HG03039 (cell line): ENCODE data around the gene ACAP2.
"Not testable (repeated sequence)": the region's sequence is repeated elsewhere in the genome, so short reads cannot be mapped to it uniquely, and the experiment has no call there.

Source experiments
- ATAC-seq: cut with Tn5 transposase; IDR thresholded peaks from one replicate; pipeline ENCODE4 v1.9.1; 2021; ENCODE audit warnings: mild to moderate bottlenecking, moderate library complexity; ENCODE audit not compliant: unreplicated experiment

ACAP2 gene, protein sequence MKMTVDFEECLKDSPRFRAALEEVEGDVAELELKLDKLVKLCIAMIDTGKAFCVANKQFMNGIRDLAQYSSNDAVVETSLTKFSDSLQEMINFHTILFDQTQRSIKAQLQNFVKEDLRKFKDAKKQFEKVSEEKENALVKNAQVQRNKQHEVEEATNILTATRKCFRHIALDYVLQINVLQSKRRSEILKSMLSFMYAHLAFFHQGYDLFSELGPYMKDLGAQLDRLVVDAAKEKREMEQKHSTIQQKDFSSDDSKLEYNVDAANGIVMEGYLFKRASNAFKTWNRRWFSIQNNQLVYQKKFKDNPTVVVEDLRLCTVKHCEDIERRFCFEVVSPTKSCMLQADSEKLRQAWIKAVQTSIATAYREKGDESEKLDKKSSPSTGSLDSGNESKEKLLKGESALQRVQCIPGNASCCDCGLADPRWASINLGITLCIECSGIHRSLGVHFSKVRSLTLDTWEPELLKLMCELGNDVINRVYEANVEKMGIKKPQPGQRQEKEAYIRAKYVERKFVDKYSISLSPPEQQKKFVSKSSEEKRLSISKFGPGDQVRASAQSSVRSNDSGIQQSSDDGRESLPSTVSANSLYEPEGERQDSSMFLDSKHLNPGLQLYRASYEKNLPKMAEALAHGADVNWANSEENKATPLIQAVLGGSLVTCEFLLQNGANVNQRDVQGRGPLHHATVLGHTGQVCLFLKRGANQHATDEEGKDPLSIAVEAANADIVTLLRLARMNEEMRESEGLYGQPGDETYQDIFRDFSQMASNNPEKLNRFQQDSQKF

DNA sequence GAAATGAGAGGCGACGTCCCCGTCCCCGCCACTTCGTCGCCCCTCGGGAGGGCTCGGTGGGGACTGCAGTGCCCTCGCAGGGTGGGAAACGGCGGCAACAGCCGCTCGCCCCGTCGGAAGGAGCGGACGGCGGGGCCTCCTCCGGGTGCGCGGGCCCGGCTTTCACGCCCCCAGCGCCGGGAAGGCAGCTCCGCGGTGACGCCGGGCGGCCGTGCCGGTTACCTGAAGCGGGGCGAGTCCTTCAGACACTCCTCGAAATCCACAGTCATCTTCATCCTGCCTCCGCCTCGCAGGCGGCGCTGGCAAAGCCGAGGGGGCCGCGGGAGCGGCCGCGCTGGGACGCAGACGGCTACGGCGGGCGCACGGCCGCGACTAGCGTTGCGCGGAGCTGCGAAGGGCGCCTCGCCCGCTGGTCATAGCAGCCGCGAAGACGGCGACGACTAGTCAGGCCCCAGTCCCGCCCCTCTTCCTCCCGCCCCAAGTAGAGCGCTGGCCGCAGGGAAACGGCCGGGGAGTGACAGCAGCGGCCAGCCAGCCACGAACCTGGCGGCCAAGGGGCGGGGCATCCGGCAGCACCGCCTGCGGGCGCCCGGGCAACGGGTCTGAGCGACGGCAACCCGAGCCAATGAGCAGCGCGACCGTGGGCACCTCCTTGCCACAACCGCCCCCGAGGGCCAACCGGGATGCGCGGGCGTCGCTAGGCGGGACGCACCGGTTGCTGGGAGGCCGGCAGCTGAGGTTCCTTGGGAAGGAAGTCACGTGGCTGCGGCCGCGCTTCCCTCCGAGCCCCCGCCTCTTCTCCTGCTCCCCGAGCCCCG, at the start of gene ACAP2:
ACAP2 (minus strand) TSS at position 448 of the 818 bp plus-strand sequence; CDS start at position 275, 173 bp downstream.
- ATAC-seq, result peak; percentile 87

DNA sequence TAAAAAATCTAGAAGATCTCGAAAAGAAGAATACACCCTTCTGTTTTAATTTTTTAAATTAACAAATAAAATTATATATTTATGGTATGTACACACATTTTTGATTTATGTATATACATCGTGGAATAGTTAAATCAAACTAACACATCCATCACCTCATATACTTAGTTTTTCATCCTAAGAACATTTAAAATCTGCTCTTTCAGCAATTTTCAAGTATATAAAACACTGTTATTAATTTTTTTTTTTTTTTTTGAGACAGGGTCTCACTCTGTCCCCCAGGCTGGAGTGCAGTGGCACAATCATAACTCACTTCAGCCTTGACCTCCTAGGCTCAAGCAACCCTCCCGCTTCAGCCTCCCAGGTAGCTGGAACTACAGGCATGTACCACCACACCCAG, 32.8 kb upstream of the ACAP2 start:
- ATAC-seq, result no peak

DNA sequence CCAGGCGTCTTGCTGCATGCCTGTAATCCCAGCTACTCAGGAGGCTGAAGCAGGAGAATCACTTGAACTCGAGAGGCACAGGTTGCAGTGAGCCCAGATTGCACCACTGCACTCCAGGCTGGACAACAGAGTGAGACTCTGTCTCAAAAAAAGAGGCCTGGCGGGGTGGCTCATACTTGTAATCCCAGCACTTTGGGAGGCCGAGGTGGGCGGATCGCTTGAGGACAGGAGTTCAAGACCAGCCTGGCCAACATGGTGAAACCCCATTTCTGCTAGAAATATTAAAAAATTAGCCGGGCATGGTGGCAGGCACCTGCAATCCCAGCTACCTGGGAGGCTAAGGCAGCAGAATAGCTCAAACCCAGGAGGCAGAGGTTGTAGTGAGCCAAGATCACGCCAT, 32.3 kb upstream of the ACAP2 start:
- ATAC-seq, result not testable (repeated sequence)

DNA sequence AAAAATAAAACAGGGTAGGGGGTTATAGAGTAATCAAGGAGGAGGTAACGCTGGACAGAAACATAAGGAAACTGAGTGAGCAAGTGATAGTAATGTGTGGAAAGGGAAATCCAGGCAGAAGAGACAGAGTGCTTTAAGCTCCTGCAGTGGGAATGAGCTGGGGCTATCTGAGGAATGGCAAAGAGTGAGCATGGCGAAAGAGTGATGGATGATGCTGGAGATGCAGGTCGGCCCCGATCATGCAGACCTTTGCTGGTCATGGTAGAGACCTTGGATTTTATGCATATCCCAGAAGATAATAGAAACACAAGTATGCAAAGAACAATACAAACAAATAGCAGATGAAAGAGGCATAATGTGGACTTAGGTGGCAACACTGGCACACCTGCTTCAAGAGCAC, 26.0 kb upstream of the ACAP2 start:
- no peak for ATAC-seq

DNA sequence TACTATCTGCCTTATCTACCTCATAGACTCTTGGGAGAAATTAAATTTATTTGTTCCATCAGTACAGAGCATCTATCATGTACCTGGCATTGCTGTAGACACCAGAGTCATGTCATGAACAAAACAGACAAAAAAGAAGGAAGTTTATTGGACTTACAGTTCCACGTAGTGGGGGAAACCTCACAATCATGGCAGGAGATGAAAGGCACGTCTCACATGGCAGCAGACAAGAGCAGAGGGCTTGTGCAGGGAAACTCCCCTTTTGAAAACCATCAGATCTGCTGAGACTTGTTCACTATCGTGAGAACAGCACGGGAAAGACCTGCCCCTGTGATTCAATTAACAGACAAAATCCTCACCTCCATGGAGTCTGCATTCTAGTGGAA, 25.6 kb upstream of the ACAP2 start:
- ATAC-seq, result no peak

DNA sequence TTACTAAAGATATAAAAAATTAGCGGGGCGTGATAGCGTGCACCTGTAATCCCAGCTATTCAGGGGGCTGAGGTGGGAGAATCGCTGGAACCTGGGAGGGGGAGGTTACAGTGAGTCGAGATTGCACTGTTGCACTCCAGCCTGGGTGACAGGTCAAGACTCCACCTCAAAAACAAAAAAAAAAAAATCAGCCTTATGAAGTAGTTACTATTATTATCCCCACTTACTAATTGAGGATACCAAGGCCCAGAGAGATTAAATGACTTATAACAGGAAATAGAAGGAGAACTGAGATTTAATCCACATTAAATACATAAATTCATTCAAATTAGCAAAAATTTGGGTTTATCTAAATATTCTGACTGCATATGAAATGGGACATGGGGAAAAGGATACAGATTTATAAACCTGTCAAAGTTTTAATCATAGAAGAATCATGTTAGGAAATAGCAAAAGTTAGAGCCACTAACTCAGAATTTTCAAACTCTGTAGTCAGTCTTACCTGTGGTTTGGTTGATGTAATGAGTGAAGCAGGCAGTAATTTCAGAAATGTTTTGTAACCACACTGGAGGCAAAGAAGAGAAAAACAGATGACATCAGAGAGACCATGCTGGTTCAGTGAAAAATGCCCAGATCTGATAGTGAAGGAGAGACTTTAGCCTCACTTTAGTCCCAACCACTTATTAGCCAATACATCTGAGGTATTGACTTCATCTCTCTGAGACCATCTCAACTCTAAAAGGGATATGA, 25.0 kb upstream of the ACAP2 start:
- ATAC-seq, result no peak

DNA sequence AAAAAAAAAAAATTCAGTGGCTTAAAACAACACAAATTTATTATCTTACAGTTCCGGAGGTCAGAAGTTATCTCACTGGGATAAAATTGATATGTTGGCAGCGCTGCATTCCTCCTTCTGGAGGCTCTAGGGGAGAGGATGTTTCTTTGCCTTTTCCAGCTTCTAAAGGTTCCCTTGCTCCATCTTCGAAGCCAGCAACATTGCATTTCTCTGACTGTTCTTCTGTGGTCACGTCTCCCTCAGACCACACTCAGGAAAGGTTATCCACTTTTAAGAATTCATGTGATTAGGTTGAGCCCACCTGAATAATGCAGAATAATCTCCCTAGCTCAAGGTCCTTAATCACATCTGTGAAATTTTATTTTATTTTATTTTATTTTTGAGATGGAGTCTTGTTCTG, 23.4 kb upstream of the ACAP2 start:
- no peak for ATAC-seq

DNA sequence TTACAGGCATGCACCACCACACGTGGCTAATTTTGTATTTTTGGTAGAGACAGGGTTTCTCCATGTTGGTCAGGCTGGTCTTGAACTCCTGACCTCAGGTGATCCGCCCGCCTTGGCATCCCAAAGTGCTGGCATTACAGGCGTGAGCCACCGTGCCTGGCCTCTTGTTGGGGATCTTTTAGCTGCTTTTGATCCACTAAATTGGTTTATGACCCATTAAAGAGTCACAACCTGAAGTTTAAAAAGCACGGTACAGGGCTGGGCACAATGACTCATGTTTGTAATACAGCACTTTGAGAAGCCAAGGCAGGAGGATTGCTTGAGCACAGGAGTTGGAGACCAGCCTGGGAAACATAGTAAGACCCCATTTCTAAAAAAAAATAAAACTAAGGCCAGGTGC, 20.1 kb upstream of the ACAP2 start:
- ATAC-seq, result not testable (repeated sequence)

DNA sequence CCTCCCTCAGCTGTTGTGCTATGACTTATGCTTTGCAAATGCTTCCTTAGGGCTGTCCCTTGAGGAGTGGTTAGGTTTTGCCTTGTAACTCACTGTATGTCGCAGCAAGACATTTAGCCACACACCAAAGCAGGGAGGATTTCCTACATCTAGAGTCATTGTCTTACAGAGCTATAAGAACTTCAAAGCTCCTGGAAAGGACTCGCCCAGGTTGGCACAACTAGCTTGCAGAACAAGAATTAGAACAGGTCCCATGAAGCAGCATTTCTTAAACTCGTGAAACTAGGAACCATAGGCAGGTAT, 19.4 kb upstream of the ACAP2 start:
- ATAC-seq, result no peak

DNA sequence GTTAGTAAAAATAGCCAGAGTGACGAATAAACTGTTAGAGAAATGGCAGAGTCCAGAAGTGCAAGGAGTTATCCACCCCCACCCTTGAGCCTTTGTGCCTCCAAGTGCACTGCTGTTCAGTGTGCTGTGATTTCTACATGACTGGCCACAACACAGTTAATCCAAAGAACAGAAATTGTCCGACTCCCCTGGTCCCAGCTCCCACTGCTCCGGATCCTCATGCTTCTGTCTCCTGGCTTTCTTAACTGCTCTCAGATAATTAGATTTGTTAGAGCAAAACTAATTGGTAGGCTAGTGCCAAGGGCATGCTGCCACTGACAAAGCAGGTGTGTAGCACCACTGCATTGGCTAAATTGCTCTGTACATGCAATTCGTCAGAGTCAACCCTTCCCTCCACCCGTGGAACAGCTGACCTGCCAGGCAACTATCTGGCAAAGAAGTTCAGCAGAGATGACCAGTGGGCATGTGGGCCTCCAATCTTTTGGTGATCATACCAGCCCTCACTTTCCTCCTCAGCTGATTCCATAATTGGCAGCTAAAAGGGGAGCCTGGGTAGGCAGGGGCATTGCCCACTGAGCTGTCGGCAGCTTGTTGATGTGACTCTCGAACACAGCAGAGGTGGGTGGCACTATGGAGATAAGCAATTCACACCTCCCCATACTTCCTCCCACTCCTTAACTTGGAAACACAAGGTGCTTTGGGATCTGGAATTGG, 18.9 kb upstream of the ACAP2 start:
- ATAC-seq, result no peak

DNA sequence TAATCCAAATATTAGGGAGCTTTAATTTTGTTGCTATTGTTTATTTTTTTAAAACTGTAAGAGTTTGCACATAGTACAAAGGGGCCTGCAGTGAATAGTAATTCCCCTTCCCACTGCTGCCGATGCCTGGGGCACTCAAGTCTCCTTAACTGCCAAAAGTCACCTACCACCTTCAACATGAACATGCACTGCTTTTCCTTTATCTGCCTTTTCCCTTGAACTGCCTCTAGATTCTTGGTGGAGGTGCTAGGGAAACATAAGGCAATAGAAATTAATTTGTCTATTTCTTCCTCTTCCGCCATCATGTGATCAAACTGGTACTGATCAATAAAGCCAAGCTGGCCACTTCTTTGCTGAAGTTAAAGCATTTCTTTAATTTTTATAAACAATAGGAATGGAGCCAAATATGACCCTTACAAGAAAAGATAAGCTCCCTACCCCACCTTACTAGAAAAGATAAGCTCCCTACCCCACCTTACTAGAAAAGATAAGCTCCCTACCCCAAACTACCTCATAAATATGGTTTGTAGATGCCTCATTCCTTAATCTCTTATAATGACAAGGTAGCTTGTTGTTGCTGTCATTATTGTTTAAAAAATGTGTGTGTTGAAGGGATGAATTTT, 17.4 kb upstream of the ACAP2 start:
- ATAC-seq, result no peak

DNA sequence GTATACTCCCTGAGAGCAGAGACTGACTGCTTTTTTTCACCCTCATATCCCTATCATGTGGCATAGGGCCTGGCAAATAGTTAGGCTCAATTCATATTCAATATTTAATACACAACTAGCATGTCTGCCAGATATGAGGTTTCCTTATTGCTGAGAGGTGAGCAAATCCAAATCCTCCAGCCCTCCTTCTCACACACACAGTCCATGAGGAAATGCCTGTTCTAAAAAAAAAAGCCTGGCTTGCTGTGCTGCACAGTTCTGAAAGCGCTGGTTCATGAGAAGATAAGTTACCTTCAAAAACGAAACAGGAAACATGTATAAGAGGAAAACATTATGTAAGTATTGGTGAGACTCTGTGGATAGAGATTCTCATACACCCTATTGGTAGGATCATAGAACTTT, 15.5 kb upstream of the ACAP2 start:
- no peak for ATAC-seq

DNA sequence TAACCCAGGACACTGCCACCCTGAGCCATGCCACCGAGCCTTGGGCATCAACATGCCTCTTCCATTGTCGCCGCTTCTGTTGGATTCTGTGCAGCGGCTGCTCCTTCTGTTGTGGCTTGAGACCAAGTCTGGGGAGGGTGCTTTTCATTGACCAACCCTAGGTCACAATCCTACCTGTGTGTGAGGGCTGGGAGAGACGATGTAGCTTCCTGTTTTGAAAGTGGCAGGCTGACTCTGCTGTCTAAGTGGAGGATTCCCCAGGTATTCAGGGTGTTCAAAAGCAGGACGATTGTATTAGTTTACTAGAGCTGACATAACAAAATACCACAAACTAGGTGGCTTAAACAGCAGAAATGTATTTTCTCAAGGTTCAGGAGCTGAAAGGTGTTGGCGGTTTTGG, 13.0 kb upstream of the ACAP2 start:
- ATAC-seq, result no peak

DNA sequence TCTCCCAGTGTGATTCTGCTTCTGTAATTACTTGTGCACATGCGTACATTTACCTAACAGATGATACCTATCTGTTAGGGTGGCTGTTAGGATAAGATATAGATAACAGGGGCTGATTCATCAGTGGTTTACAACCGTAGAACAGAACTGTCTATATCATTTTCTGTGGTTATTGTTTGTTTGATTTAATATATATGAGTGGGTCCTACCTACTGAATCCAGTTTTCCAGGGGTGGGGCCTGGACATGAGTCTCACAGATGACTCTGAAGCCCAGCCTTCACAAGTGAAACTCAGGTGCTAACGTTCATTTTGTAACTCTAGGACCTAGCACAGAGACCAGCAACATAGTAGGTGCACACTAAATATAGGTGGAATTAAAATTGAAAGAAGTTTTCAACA, 10.4 kb upstream of the ACAP2 start:
- no peak for ATAC-seq

DNA sequence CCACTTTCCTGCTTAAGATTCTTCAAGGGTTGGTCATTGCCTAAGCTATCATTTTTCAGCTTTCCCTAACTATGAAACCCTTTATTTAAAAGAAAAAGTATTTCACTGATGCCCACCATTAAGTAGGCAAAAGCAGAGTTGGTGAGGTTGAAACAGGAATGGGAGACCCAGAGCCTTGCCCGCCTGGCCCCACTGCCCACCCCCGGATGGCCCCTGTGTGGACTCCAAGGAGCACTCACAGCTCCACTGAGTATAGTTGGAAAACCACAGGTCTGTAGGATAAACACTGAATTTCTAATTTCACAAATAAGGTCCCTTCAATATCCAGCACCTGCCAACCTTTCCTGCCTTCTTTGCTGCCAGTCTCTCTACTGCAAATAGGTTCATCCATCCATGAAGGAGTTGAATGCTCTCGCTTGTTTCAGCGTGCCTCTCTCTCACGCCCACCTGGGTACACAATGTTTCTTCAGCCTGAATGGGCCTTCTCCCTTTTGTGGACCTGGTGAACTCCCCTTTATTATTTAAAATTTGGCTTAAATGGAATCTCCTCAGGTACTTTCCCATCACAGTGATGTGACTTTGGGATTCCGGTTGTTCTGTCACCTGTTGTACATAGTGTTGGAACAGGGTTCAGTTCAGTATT, 8.7 kb upstream of the ACAP2 start:
- ATAC-seq, result no peak

DNA sequence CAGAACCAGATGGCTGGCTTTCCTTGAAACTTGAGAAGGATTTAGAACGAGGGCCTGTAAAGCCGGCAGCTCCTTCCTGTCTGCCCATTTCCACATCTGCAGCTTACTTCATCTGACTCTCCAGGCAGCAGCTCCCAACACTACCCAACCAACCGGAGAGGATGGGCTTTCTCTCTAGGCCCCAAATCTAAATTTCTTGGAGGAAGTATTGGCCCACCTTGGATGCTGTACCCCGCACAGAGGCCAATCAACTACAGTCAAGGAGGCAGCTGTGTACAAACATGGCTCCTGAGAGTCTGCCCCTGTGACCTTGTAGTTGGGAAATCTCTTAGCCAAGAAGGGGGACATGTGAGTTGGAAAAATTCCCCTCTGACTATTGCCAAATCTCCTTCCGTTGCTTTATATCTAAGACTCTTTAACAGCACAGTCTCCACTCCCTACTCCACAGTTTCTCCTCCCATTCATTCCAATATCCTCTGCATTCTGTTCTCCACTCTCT, 8.0 kb upstream of the ACAP2 start:
- ATAC-seq, result no peak

DNA sequence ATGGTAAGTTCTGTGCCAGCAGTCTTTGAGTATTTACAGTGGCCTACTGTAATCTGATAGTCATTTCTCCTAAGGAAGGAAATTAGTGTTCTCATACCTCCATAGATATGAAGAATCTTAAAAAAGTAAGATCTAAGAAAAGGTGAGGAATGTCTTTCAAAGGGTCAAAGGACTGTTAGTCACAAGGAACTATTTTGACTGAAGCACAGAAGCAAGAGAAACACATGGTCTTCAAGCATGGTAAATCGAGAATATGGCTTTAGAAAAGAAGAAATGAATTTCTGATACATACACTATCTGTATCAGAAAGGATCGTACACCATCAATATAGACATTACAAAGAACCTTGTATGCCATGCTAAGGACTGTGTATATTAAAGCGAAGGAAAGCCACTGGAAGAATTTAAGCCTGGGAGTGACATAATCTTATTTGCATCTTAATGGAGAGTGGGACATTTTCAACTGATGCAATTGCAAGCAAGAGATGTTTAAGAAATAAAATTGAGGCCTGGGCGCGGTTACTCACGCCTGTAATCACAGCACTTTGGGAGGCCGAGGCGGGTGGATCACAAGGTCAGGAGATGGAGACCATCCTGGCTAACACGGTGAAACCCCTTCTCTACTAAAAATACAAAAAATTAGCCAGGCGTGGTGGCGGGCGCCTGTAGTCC, 5.5 kb upstream of the ACAP2 start:
- ATAC-seq, result no peak

DNA sequence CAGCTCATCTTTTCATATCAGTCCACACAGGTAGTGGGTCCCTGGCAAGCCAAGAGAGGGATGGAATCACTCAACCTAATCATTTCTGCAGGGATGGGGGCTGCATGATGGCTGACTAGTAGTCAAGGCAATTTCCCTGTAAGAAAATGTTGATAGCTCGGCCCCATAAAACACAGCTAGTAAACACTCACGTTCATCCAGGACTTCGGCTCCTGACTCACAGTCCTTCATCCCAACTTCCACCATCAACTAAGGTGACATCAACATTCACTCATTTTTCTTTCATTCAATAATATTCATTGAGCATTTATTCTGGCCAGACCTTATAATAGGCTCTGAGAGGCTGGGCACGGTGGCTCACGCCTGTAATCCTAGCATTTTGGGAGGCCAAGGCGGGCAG, 4.4 kb upstream of the ACAP2 start:
- ATAC-seq, result no peak

DNA sequence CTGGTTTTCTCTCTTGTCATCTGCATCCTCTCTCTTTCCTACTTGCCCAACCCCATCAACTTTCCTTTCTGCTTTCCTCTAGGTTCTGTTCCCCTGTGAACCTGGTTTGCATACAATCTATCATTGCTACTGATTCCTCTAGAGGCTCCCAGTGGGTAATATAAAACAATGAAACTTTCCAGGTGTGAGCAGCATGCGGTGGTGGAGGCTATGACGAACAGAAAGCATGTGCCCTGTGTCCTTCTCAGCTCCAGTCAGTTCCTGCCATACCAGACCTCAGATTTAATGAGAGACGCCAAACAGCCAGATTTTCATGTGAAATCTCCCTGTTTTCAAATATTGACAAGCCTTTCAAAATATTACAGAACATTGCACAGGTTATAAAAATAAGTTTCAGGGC, 3.5 kb upstream of the ACAP2 start:
- no peak for ATAC-seq
